HuH-7 (cell line): Measurements from ENCODE around the gene VSTM2B.
"Not testable (repeated sequence)": the region's sequence is repeated elsewhere in the genome, so short reads cannot be mapped to it uniquely, and the experiment has no call there.

Experiments
- DNase-seq: peaks from one replicate; pipeline ENCODE4 v3.0.0; 2011; ENCODE audit warnings: low spot score

VSTM2B gene

DNA sequence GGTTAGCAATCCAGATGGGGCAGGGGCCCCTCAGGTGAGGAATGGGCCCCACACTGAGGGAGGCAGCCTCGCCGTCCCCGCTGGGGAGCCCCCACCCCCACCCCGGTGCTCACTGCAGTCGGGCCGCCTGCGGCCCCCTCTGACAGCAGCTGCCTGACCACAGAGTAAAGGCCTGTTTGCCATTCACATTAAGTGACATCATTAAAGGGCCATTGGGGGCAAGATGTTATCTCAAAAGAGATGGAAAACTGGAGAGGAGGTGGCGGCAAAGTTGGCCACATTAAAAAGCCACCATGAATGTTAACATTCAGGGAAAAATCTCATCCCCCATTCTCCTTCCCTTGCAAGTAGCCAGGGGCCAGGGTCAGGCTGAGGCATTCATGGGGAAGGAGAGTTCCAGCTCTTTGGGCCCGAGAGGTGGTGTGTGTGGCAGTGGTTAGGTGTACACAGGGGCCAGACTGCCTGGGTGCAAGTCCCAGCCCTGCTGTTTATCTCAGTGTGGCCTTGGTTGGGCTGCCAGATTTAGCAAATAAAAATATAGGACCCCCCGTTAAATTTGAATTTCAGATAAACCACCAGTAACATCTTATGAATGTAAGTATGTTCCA is 20.9 kb downstream of the VSTM2B start:
- DNase-seq = peak; percentile 52

GRCh38 chr19:29547361-29547960 is 21.7 kb downstream of the VSTM2B start:
- DNase-seq = no peak

GRCh38 chr19:29547981-29548380 is 22.2 kb downstream of the VSTM2B start:
- no peak for DNase-seq

- DNase-seq = no peak
These were observed 22.8 kb downstream of the VSTM2B start for GRCh38 chr19:29548483-29549085.

GRCh38 chr19:29549105-29550070 is 23.6 kb downstream of the VSTM2B start:
- DNase-seq = no peak

- no peak for DNase-seq
These were observed 25.1 kb downstream of the VSTM2B start for GRCh38 chr19:29550896-29551295.

DNA sequence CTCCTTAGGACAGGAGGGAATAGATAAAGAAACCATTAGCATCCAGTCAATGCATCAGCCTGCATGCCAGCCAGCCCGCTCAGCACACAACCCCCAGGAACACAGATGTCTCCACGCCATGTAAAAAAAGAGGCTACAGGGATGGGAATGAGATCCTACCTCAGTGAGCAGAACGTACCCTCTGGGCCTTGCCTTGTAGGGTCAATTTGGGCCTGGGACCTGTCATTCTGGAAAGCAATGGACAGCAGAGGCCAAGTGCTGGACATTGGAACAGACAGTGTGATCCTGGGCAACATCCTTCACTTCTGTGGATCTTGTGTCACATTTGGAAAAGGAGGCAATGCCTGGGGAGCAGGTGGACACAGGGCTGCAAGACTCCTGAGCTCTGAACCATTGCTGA is 26.0 kb downstream of the VSTM2B start:
- no peak for DNase-seq

GRCh38 chr19:29552454-29553280 is 26.9 kb downstream of the VSTM2B start:
- DNase-seq = no peak

GRCh38 chr19:29554149-29554548 is 28.4 kb downstream of the VSTM2B start:
- no peak for DNase-seq

GRCh38 chr19:29559110-29559509 is 33.3 kb downstream of the VSTM2B start:
- DNase-seq = not testable (repeated sequence)

- no peak for DNase-seq
These were observed 33.9 kb downstream of the VSTM2B start for GRCh38 chr19:29559743-29560142.

GRCh38 chr19:29560313-29561075 is 34.7 kb downstream of the VSTM2B start:
- DNase-seq = no peak

DNA sequence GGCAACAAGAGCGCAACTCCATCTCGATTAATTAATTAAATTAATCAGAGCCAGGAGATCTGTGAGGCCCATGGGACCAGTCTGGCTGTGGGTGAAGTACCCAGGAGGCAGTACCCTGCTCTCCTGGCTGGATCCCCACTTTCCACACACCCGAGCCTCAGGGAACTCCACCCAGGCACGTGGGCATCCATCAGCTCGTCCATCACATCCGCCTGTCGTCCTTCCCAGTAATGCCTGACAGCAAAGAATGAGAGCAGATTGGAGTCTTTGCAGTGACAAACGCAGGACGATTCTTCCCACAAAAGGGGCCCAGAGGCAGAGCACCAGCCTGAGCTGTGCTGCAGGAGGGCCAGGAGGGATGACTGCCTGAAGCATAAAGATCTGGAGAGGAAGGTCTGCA is 35.8 kb downstream of the VSTM2B start:
- DNase-seq = no peak

DNA sequence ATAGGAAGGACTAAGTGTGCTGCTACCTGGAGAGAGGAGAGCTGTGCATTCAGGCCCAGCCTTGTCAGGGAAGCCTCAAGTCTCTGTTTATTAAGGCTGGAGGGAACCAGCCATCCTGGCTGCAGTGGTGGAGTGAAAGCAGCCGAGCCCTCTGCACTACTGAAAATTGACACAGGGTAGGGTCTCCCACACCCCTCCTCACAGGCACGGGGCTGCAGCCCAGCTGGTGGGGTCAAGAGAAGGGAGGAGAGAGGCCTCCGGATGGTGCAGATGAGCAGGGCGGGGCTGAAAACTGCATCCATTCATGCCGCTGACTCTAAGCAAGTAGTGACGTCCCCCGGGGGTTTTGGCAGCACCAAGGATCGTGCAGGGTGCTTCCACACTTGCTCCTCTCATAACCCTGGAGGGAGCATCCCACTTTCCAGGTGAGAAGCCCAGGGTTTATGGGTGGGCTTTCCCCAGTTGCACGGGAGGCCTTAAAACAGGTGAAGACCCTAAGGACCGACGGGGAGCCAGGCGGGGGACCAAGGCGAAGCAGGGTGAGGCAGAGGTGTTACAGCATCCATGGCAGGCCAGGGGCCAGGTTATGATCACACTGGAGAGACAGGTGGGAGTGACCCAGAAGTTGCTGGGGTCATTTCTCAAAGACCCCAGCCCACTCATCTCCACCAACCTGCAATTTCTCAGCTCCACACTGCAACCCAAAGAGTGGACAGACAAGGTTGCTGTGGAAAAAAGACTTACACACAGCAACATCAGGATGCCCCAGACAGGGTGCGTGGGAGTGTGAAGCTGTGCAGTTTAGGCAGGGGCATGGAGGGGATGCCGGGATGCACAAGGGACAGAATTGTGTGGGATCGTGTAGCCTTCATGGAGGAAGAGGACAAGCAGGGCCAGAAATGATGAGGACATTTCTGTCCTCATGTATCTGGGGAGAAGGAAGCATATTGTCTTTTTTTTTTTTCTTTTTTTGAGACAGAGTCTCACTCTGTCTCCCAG is 36.8 kb downstream of the VSTM2B start:
- no peak for DNase-seq

DNA sequence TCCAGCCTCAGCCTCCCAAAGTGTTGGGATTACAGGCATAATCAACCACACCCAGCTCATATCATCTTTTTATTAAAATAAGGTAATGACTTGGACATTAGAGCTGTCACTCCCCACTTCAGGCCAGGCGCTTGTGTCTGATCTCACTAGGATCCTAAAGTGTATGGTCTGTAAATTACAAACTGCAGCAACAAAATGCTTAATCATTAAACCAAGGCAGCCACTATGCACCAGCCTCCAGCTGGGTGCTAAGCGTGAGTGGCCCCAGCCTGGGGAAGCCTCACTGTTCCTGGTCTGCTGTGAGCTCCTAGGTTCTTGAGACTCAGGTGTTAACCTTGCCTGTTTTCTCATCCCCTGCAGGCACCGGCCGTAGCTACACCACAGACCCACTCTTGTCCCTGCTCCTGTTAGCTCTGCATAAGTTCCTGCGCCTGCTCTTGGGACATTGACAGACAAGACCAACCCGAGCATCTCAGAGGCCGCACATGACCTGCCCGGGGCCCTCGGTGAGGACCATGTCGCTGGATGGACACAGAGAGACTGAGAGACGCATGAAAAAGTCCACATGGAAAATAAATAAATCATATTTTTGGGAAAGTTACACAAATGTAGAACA is 37.8 kb downstream of the VSTM2B start:
- DNase-seq = no peak

DNA sequence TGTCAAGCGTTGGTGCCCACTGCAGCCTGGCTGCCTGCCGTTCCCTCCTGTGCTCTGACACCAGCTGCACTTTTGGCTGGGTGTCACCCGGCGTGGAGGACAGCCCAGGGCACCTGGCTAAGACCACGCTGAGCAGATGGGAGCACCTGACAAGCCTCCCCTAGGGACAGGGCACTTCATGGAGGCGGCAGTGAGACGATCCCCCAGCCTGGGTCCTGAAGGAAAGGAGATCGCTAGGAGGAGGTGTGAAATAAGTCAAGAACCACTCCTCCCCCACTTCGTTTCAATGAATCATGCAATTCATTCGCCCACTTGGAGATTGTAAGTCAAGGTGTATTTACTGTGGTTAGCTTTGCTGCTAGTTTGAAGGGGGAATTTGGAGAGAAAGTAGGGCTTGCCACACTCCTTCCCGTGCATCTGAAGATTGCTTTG is 38.8 kb downstream of the VSTM2B start:
- DNase-seq = no peak

- DNase-seq = no peak
These were observed 39.4 kb downstream of the VSTM2B start for GRCh38 chr19:29565171-29565570.

DNA sequence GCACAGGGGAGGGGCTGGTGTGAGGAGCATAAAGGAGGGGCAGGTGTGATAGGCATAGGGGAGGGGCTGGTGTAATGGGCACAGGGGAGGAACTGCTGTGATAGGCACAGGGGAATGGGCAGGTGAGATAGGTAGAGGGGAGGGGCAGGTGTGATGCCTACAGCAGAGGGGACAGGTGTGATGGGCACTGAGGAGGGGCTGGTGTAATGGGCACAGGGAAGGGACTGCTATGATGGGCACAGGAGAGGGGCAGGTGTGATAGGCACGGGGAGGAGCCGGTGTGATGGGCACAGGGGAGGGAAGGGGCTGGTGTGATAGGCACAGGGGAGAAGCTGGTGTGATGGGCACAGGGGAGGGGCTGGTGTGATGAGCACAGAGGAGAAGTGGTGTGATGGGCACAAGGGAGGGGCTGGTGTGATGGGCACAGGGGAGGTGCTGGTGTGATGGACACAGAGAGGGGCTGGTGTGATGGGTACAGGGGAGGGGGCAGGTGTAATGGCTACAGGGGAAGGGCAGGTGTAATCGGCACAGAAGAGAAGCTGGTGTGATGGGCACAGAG is 40.8 kb downstream of the VSTM2B start:
- no peak for DNase-seq
